Kidney capillary endothelial cell (primary cell): ENCODE data around the gene KCNK3.
"Not testable (repeated sequence)": the region's sequence is repeated elsewhere in the genome, so short reads cannot be mapped to it uniquely, and the experiment has no call there.

Experiments
- DNase-seq: peaks from one replicate; pipeline ENCODE4 v3.0.0-alpha.2; 2018; ENCODE audit warnings: low spot score

Gene KCNK3

DNA sequence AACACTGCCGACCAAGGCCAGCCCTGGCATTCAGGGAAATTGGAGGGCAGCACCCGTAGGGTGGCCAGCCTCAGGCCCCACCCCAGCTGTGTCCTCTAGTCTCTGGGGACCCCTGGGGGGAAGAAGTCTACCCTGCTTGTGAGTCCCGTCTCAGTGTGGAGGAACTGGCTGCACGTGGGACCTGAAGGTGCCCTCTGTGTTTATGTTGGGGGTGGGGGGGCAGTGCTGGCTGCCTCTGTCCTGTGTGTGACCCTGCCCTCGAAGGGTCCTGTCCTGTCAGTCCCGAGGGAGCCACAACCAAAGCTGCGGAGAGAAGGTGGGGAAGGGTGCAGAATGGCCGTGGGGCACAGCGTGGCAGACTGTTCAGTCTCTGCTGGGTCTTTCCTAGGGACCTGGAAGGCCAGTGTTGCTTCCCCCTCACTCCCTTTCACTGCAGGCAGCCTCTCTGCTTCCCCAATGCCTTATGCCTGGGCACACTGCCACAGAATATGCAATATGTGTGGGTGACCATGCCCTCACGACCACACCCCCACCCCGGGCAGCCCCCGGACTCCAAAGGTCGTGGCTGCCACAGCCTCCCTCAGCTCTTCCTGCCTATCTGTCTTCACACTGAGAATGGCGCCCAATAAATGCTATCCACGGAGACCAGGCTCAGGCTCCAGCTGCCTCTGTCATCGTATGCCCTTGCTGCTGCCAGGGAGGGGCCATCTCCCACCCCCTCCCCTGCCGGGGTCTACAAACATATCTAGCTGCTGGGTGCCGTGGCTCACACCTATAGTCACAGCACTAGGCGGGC lies 38.2 kb downstream of the KCNK3 start:
- no peak for DNase-seq

DNA sequence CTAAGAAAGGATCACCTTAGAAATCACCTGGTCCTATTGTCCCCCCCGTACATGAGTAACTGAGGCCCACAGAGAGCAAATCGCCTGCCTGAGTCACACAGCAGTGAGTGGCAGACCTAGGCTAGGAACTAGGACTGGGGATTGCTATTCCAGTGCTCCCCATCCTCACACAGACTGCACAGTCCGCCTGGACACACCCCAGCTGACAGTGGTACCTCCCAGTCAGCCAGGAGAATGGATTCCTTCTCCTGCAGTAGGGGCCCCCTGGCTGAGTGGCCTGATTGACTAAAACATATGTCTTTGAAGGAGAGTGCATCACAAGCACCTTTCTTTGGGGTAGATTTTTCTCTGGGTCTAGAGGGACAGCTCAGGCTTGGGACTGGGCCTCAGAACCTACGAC lies 39.2 kb downstream of the KCNK3 start:
- DNase-seq = no peak

DNA sequence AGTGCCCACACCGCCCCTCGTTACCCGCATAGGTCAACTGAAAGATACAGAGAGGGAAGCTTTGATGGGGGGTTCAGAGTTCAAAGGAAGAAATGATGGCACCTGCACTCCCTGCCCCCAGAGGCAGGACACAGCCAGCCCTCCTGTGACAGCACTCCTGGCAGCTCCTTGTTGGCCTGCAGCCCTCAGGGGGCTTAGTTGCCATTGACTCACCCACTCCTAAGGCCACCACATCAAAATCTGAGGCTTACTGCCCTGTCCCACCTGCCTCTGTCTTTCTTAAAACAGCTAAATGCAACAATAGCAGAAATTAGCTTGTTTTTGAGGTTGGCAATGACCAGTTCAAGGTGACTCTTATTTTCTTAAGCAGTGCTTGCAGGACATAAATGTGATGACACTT lies 39.9 kb downstream of the KCNK3 start:
- DNase-seq = no peak

DNA sequence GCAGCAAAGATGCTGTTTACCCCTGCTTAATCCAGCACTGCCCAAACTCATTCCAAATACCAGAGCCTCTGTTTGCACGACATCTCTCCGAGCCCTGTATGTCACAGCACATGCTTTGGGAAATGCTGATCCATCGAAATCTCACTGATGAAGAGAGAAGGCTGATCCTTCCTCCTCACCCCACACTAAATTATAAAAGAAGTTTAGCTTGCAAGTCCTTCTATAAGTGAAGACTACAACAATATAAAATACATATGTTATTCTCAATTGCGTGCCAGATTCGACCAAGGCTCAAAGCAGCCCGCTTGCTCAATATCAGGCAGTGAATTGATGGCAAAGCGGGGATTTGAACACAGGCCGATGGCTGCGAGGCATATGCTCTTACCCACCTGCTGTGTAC lies 40.9 kb downstream of the KCNK3 start:
- no peak for DNase-seq

DNA sequence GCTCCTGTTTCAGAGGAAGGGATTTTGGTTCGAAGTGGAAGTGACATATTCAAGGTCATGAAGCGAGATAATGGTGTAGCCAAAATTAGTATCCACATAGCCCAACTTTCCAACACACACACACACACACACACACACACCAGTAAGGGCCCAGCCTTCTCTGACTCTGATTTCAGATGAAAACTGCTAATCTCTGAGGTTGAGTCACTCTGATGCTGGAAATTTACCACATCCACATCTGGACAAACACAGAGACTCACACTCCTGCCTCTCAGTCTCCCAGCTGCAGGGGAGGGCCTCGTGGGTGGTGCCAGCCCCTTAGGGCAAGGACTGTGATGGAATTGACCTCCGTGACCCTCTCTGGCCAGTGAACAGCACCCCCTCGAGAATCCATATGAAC lies 42.6 kb downstream of the KCNK3 start:
- no peak for DNase-seq

DNA sequence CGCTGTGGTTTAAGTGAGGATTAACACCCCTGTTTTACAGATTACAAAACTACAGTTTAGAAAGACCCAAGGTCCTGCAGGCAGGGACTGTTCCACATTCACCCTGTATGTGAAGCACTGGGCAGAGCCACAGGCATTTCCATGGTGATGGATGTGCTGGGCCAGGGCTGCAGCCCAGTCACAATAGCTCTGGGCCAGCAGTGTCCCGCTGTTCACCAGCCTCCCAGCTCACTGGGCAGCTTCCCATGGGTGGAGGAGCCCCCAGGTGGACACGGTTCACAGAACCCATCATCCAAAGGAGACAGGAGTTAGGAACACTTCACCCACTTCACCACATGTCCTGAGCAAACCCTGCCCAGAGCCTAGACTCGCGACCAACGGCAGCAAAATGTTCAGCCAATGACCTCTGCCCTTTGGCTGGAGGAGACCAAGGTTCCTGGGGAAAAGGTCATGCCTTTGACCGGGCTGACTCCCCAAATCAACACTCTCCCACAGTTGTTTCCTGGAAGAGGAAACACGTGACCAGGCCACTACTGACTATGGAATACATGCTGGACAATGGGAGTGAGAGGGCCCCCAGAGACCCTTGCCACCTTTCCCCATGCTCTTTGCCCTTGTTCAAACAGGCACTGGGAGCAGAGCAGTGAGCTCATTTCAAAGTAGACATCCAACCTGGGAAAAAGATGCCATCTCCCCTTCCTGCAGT lies 43.5 kb downstream of the KCNK3 start:
- no peak for DNase-seq

DNA sequence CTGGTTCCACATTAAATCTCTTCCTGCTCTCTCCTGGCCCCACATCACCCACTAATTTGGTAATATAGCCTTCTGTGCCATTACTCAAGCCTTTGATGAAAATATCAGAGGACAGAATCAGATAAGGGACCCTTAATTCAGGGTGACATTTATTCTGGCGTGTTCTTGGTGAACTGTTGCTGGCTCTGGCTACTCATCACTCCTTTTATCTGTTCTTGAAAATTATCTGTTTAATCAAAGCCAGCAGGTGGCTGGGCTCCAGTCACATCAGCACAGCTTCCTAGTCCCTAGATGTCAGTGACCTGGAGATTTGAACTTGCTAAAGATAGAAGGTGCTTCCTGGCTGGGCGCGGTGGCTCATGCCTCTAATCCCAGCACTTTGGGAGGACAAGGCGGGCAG lies 44.7 kb downstream of the KCNK3 start:
- no peak for DNase-seq

DNA sequence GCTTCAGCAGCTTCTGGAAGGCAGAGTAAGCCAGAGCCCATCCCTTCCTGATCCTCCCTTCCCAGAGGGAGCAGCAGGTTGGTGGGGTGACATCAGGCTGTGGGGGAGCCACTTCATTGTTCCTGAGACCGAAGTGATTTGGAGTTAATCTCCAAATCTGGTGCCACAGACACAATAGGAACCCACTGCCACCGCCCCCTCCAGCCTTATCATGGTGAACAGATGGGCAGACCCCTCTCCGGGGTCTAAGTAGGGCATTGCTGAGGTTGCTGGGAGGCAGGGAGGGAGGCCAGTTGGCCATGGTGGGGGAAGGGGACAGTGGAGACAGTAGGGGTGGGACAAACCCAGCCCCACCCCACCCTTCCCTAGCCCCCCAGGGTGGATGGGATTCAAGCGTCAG lies 46.0 kb downstream of the KCNK3 start:
- no peak for DNase-seq

DNA sequence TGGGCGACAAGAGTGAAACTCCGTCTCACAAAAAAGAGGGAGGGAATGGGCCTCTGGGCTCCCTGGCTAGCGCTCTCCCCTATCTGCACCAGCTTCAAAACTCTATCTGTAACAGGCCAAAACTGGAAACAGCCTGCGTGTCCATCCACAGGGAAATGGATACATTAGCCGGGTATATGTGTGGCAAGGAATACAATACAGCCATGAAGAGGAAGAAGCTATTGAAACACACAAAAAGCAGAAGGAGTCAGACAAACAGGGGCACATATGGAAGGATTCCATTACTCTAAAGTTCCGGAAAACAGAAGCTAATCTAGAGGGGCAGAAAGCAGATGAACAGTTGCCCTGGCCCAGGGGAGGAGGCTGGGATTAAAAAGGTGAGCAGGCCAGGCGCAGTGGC lies 47.0 kb downstream of the KCNK3 start:
- DNase-seq = no peak

DNA sequence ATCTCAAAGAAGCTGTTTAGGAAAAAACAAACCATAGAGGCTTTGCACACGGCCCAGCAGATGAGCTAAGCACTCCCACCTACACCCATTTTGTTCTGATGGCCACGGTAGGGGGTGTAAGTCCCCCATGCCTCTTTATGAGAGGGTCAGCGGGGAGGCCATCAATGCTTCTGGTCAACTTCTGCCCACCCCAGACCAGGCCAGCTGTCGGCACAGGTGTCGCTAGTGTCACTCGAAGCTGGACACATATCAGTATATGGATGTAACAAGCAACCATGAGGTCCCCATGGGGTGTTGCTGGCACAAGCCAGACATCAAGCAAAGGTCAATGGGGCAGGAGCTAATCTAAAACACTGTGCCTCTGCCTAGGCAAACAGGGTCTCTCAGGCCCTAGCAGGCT lies 47.8 kb downstream of the KCNK3 start:
- DNase-seq = no peak

DNA sequence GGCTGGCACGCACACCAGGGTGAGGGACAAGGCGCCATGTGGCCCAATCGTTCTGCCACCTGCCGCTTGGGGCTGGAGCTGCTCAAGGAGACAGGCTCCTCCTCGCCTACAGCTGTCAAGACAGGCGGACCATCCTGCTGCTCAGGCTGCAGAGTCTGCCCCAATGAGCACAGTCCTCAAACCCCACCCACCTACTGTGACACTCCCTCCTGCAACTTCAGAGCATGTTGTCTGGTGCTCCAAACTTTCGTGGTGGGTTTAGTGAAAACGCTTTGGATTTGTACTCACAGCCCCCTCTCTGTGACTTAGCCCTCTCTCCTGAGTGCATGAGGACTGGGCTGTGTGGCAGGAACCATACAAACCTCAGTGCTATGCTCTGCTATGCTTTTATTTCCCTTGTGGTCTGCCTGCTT lies 48.4 kb downstream of the KCNK3 start:
- DNase-seq = no peak

DNA sequence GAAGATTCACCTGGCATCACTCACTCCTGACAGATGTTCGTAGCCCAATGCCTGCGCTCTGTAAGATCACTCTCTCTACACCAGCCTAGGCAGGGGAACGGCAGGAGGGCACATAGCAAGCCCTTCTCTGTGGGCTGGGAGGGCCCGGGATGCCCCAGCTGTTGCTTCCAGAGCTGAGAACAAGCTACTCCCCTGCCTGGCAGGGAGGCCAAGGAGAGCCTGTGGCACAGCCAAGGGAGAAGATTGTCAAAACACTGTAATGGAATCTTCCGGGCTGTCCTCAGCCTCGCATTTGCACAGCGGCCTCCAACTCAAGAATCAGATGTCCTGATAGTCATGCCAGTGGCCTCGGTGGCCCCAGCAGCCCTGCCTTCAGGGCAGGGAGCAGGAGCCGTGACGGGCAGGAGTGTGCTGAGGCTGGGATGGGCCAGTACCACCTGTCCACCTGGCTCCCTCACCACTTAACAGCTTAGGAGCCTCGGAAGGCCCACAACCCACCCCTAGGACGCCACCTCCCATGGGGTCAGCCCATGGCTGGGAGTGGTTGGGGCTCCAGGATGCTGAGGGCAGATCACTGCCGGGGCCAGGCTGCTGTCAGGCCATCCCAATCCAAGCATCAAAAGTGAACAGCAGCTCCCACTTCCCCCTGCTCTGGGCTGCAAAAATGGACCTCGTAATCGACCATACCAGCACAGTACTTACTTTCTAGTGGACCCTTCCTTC lies 49.7 kb downstream of the KCNK3 start:
- DNase-seq = no peak

DNA sequence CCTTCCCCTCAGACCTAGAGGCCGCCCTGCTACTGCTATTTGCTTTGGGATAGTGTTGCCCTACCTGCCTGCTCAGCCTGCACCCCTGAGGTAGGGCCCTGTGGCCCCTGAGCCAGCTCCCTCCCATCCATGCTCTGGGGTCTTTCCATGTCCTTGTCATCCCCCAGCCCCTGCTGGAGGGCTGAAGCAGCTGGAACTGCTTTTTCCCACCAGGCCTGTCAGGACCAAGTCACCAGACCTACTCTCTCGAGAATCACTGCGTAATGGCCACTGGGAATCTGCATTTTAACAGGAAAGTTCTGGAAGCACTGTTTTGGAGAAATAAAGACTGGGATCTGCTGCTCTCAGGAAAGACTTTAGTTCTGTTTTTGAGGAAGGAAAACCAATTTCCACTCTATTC lies 51.3 kb downstream of the KCNK3 start:
- DNase-seq = no peak

DNA sequence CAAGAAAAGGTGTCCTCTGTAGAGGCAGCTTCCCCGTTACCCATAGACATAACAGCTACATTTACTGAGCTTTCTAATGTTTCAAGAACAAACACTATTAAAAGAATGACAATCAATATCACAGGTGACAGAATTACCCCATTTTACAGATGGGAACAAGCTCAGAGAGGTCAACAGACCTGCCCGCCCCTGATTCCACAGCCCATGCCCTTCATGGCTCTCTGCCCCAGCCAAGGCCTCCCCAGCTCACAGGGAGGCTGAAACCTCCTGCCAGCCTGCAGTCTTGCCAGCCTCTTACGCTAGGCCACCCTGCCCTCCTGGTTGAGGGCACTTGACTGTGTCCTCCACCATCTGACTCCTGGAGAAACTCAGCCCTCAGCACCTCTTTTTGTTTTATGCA lies 52.4 kb downstream of the KCNK3 start:
- no peak for DNase-seq

DNA sequence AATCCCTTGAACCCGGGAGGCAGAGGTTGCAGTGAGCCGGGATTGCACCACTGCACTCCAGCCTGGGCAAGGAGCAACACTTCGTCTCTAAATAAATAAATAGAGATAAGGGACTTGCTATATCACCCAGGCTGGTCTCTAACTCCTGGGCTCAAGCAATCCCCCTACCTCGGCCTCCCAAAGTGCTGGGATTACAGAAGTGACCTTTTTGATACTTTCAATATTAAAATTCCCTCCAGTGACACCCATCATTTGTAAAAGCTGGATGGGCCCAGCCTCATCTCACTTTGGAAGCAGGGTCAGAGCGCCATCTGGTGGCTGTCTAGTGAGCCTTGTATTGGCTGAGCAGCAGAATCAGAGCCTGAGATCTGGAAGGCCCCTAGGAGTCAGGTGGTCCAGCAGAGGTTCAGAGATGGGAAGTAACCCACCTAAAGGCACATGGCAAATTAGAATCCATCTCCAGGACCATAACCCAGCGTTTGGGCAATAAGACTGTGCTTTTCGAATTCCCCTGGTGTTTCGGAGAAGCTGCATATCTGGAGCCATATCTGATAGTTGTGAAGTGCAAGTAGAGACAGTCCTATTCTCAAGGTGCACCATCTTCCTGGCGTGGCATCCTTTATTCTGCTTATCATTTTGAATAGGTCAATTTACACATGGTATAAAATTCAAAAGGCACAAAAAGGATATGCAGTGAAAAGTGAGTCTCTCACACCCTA lies 53.2 kb downstream of the KCNK3 start:
- peak; percentile 76 for DNase-seq

DNA sequence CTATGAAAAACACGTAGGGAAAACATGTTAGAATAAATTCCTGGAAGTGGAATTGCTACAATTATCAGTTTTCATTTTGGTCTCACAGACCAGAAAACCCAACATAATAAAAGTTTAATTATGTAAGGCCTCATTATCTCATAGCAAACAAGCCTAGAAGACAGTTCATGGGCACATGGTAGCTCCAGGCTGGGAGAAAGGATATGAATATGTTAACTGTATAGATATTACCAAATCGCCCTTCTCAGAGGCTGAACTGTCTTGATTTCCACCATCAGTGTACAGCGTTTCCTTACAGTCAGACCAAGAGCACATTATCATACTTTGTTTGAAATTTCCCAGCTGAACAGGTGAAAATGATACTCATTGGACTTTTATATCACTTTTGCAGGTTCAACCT lies 54.4 kb downstream of the KCNK3 start:
- DNase-seq = no peak

DNA sequence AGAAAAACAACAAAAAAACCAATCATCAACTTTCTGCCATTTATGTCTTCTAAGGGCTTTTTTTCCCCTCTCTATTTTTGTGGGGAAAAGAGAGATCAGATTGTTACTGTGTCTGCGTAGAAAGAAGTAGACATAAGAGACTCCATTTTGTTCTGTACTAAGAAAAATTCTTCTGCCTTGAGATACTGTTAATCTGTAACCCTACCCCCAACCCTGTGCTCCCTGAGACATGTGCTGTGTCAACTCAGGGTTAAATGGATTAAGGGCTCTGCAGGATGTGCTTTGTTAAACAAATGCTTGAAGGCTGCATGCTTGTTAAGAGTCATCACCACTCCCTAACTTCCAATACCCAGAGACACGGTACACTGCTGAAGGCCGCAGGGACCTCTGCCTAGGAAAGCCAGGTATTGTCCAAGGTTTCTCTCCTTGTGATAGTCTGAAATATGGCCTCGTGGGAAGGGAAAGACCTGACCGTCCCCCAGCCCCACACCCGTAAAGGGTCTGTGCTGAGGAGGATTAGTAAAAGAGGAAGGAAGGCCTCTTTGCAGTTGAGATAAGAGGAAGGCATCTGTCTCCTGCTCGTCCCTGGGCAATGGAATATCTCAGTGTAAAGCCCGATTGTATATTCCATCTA lies 57.4 kb downstream of the KCNK3 start:
- not testable (repeated sequence) for DNase-seq

DNA sequence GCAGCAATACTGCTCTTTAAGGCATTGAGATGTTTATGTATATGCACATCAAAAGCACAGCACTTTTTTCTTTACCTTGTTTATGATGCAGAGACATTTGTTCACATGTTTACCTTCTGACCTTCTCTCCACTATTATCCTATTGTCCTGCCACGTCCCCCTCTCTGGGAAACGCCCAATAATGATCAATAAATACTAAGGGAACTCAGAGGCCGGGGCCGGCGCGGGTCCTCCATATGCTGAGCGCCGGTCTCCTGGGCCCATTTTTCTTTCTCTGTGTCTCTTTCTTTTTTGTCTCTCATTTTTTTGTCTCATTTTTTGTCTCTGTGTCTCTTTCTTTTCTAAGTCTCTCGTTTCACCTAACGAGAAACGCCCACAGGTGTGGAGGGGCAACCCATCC lies 57.9 kb downstream of the KCNK3 start:
- DNase-seq = not testable (repeated sequence)

DNA sequence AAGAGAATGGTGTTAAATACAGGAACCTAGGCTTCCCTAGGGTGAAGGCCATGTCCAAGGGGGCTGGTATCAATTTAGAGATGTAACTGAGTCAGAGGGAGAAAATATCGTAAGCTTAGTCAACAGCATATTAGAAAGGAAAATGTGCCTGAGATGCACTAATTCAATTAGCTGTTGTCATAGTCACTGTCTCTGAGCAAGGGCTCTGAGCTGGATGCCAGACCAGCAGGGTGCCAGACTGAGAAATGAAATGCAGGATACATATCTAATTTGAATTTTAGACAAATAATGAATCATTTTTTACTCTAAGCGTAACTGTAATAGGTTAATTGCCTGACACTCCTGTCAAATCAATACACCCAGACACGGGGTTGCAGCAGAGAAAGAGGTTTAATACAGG lies 60.1 kb downstream of the KCNK3 start:
- no peak for DNase-seq

DNA sequence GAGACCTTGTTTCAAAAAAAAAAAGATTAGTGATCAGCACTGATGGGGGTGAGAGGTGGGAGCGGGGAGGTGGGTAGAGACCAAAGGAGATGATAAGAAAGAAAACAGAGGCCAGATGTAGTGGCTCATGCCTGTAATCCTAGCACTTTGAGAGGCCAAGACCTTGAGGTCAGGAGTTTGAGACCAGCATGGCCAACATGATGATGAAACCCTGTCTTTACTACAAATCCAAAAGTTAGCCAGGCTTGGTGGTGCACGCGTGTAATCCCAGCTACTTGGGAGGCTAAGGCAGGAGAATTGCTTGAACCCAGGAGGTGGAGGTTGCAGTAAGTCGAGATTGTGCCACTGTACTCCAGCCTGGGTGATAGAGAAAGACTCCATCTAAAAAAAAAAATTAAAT lies 62.0 kb downstream of the KCNK3 start:
- no peak for DNase-seq

DNA sequence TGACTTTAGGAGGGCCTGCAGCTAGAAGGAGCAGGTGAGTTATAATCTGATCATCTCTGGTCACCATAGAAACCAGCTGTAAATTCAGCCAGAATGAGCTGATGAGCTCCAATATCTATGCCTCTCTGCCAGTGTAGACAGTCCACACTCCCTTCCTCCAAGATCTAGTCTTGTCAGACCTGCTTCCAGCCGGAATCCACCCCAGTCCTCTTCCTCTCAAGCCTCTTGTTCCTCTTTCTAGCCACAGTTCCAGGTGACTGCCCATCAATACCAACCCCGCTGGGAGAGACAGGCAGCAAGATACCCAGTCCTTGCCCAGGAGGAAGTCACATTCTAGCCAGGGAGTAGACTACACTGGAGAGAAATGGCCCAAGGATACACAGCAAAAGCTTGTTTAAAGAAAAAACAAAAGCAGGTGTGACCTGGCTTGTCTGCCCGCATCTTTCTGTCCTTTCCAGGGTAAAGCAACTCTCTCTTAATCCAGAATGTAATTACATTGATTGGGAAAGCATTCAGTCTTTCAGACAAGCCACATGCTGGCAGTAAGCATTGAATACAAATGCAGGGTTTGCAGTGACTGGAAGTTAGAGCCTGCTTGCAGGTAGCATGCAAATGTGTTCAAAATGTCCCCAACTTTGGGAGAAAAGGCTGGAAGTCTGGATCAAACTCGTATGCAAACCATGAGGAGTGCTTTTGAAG lies 62.6 kb downstream of the KCNK3 start:
- DNase-seq = no peak
